ENCODE results near the gene EZR. TPM values are rescaled to one million over a fixed set of nuclear protein-coding genes. Genes with fewer than 3 reads are reported as not detected.

The EZR gene
- polyA plus RNA-seq, 1 donor, result 270 TPM

GRCh38 chr6:158760618-158761250, 58.4 kb downstream of the EZR start:
- Histone ChIP-seq H3K4me3 (ENCODE audit: low read length) (no peak overlapping the region), H3K4me1 (ENCODE audit: control insufficient read depth, insufficient read depth, low read length) (peaks cover 29% of the 10 kb centered on the region), H3K9me3 (ENCODE audit: control insufficient read depth, low read depth, low read length) (peaks cover 13% of the 10 kb centered on the region), H3K36me3 (ENCODE audit: control insufficient read depth, insufficient read depth, low read length) (peaks cover 17% of the 10 kb centered on the region), H3K27ac (ENCODE audit: low read length) (no peak overlapping the region), H3K27me3 (ENCODE audit: control insufficient read depth, insufficient read depth, low read length) (no peaks in the 10 kb centered on the region)
- 60% methylated on average over 1 of the region's 17 CpGs for WGBS (ENCODE audit: insufficient coverage, low lambda C conversion rate)
- peak in 1 of 2 donors; percentile 4 for DNase-seq

DNA sequence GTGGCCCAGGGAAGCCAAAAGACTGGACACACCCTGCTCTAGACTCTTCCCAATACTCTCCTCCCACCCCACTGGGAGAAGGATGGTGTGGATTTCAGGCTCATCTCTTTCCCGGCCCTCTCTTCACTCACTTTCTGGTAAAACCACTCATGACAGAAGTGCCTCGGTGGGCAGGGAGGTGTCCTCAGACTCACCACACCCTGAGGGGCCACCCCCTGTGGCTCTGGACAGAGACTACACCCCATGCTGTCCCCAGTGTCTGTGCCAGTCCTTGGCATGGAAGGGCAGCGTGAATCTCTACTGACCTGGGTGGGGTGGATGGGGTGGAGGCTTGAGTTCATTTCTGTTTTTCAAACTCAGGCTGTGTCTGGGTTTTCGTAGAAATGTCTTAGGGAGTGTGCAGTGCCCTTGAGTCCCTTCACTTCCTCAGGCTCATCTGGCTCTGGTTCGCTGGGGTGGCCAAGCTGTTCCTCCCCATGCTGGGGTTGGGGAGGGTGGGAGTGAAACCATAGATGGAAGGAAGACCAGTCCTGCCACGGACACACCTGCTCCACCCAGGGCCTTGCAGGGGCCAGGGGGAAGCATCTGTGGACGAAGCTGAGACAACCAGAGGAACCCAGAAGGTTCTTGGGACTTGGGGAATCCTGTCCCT, 59.1 kb downstream of the EZR start:
- peak in 1 of 2 donors; percentile 8 for DNase-seq
- no CpG with 5 or more reads among the region's 7 CpGs for WGBS (ENCODE audit: insufficient coverage, low lambda C conversion rate)
- no peaks in the 10 kb centered on the region for H3K27me3 ChIP-seq (ENCODE audit: control insufficient read depth, insufficient read depth, low read length)
- H3K27ac ChIP-seq (ENCODE audit: low read length), result no peak overlapping the region
- H3K4me1 ChIP-seq (ENCODE audit: control insufficient read depth, insufficient read depth, low read length), result peaks cover 28% of the 10 kb centered on the region
- peaks cover 10% of the 10 kb centered on the region for H3K36me3 ChIP-seq (ENCODE audit: control insufficient read depth, insufficient read depth, low read length)
- H3K9me3 ChIP-seq (ENCODE audit: control insufficient read depth, low read depth, low read length), result peaks cover 13% of the 10 kb centered on the region
- H3K4me3 ChIP-seq (ENCODE audit: low read length), result no peak overlapping the region

DNA sequence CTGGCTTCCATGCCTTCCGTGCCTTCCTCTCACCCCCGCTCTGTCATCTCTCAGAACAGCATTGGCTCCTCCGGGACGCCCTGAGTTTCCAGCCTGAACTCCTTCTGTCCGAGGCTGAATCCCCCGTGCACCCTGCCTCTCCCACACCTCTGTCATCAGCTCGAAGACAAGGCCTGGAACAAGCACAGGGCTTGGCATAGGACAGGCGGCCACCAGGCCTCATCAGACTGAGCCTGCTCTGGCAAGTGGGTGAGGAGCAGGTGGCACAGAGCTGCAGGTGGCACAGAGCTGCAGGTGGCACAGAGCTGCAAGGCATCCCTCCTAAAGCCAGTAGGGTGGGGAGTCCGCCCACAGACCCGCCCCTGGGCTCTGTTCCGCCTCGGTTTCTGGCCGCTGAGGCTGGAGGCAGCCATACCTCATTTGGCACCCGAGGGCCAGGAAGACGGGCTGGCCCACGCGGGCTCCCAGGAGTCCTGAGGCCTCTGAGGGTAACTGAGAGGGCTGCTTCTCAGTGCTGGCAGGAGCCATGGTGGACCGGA, 60.2 kb downstream of the EZR start:
- peaks cover 18% of the 10 kb centered on the region for H3K4me1 ChIP-seq (ENCODE audit: control insufficient read depth, insufficient read depth, low read length)
- DNase-seq, result no peak
- H3K36me3 ChIP-seq (ENCODE audit: control insufficient read depth, insufficient read depth, low read length), result no peaks in the 10 kb centered on the region
- H3K27ac ChIP-seq (ENCODE audit: low read length), result no peak overlapping the region
- no peak overlapping the region for H3K4me3 ChIP-seq (ENCODE audit: low read length)
- H3K9me3 ChIP-seq (ENCODE audit: control insufficient read depth, low read depth, low read length), result peaks cover 13% of the 10 kb centered on the region
- H3K27me3 ChIP-seq (ENCODE audit: control insufficient read depth, insufficient read depth, low read length), result no peaks in the 10 kb centered on the region
- WGBS (ENCODE audit: insufficient coverage, low lambda C conversion rate), result no CpG with 5 or more reads among the region's 18 CpGs

DNA sequence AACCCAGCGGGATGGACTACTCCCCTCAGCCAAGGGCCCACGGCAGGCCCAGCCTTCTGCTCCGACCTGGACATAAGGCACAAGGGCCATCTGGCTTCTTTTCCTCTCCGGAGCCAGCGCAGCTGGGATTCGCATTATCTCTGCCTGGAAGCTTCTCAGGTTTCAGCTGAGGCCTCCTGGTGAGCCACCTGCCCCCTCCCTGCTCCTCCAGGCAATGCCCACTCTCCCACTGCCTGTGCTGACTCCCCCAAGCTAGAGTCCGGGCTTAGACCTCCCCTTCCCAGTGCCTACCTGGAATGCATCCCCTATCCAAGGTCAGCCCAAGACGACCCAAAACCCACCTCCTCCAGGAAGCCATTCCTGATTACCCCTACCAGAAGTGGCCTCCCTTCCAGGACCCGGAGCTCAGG, 60.7 kb downstream of the EZR start:
- Histone ChIP-seq H3K36me3 (ENCODE audit: control insufficient read depth, insufficient read depth, low read length) (no peaks in the 10 kb centered on the region), H3K9me3 (ENCODE audit: control insufficient read depth, low read depth, low read length) (peaks cover 13% of the 10 kb centered on the region), H3K27me3 (ENCODE audit: control insufficient read depth, insufficient read depth, low read length) (no peaks in the 10 kb centered on the region), H3K4me3 (ENCODE audit: low read length) (no peak overlapping the region), H3K27ac (ENCODE audit: low read length) (no peak overlapping the region), H3K4me1 (ENCODE audit: control insufficient read depth, insufficient read depth, low read length) (peaks cover 12% of the 10 kb centered on the region)
- DNase-seq, result peak in 1 of 2 donors; percentile 37
- WGBS (ENCODE audit: insufficient coverage, low lambda C conversion rate), result no CpG with 5 or more reads among the region's 9 CpGs

GRCh38 chr6:158757753-158758090, 61.4 kb downstream of the EZR start:
- no CpG with 5 or more reads among the region's 9 CpGs for WGBS (ENCODE audit: insufficient coverage, low lambda C conversion rate)
- H3K4me1 ChIP-seq (ENCODE audit: control insufficient read depth, insufficient read depth, low read length), result peaks cover 10% of the 10 kb centered on the region
- no peak for DNase-seq
- no peak overlapping the region for H3K27ac ChIP-seq (ENCODE audit: low read length)
- H3K4me3 ChIP-seq (ENCODE audit: low read length), result no peak overlapping the region
- no peaks in the 10 kb centered on the region for H3K36me3 ChIP-seq (ENCODE audit: control insufficient read depth, insufficient read depth, low read length)
- no peaks in the 10 kb centered on the region for H3K27me3 ChIP-seq (ENCODE audit: control insufficient read depth, insufficient read depth, low read length)
- peaks cover 13% of the 10 kb centered on the region for H3K9me3 ChIP-seq (ENCODE audit: control insufficient read depth, low read depth, low read length)

GRCh38 chr6:158756977-158757752, 62.0 kb downstream of the EZR start:
- peaks cover 10% of the 10 kb centered on the region for H3K4me1 ChIP-seq (ENCODE audit: control insufficient read depth, insufficient read depth, low read length)
- H3K27me3 ChIP-seq (ENCODE audit: control insufficient read depth, insufficient read depth, low read length), result no peaks in the 10 kb centered on the region
- H3K27ac ChIP-seq (ENCODE audit: low read length), result no peak overlapping the region
- peaks cover 10% of the 10 kb centered on the region for H3K9me3 ChIP-seq (ENCODE audit: control insufficient read depth, low read depth, low read length)
- WGBS (ENCODE audit: insufficient coverage, low lambda C conversion rate), result no CpG with 5 or more reads among the region's 25 CpGs
- H3K4me3 ChIP-seq (ENCODE audit: low read length), result no peak overlapping the region
- no peak for DNase-seq
- H3K36me3 ChIP-seq (ENCODE audit: control insufficient read depth, insufficient read depth, low read length), result no peaks in the 10 kb centered on the region

GRCh38 chr6:158756126-158756525, 63.0 kb downstream of the EZR start:
- no peak overlapping the region for H3K4me3 ChIP-seq (ENCODE audit: low read length)
- WGBS (ENCODE audit: insufficient coverage, low lambda C conversion rate), result no CpG with 5 or more reads among the region's 9 CpGs
- H3K36me3 ChIP-seq (ENCODE audit: control insufficient read depth, insufficient read depth, low read length), result no peaks in the 10 kb centered on the region
- no peak overlapping the region for H3K27ac ChIP-seq (ENCODE audit: low read length)
- no peaks in the 10 kb centered on the region for H3K27me3 ChIP-seq (ENCODE audit: control insufficient read depth, insufficient read depth, low read length)
- peaks cover 2% of the 10 kb centered on the region for H3K9me3 ChIP-seq (ENCODE audit: control insufficient read depth, low read depth, low read length)
- H3K4me1 ChIP-seq (ENCODE audit: control insufficient read depth, insufficient read depth, low read length), result peaks cover 18% of the 10 kb centered on the region
- DNase-seq, result peak in 1 of 2 donors; percentile 10

GRCh38 chr6:158755636-158756035, 63.5 kb downstream of the EZR start:
- H3K36me3 ChIP-seq (ENCODE audit: control insufficient read depth, insufficient read depth, low read length), result no peaks in the 10 kb centered on the region
- no peaks in the 10 kb centered on the region for H3K27me3 ChIP-seq (ENCODE audit: control insufficient read depth, insufficient read depth, low read length)
- H3K27ac ChIP-seq (ENCODE audit: low read length), result no peak overlapping the region
- no peak for DNase-seq
- no peak overlapping the region for H3K4me3 ChIP-seq (ENCODE audit: low read length)
- WGBS (ENCODE audit: insufficient coverage, low lambda C conversion rate), result no CpG with 5 or more reads among the region's 13 CpGs
- no peaks in the 10 kb centered on the region for H3K9me3 ChIP-seq (ENCODE audit: control insufficient read depth, low read depth, low read length)
- peaks cover 21% of the 10 kb centered on the region for H3K4me1 ChIP-seq (ENCODE audit: control insufficient read depth, insufficient read depth, low read length)

DNA sequence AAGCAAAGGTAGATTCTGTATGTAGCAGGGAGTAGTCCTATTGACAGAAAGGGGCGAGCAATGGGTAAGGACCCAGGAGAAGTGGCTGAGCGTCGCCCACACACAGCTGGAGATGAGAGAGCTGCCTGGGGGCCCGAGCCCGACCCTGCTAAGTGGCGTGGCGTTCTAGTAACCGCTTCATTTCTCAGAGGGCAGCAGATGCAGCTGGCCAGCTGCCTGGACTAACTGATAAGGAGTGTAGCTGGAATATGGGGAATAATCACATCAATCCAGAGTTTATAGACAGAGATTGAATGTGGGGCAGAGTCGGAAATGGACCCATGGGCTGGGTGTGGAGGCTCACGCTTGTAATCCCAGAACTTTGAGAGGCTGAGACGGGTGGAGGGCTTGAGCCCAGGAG, 64.4 kb downstream of the EZR start:
- peaks cover 21% of the 10 kb centered on the region for H3K4me1 ChIP-seq (ENCODE audit: control insufficient read depth, insufficient read depth, low read length)
- no CpG with 5 or more reads among the region's 11 CpGs for WGBS (ENCODE audit: insufficient coverage, low lambda C conversion rate)
- no peak overlapping the region for H3K4me3 ChIP-seq (ENCODE audit: low read length)
- no peaks in the 10 kb centered on the region for H3K27me3 ChIP-seq (ENCODE audit: control insufficient read depth, insufficient read depth, low read length)
- H3K9me3 ChIP-seq (ENCODE audit: control insufficient read depth, low read depth, low read length), result no peaks in the 10 kb centered on the region
- H3K36me3 ChIP-seq (ENCODE audit: control insufficient read depth, insufficient read depth, low read length), result no peaks in the 10 kb centered on the region
- H3K27ac ChIP-seq (ENCODE audit: low read length), result no peak overlapping the region
- DNase-seq, result no peak

GRCh38 chr6:158753811-158754210, 65.4 kb downstream of the EZR start:
- no peak for DNase-seq
- peaks cover 21% of the 10 kb centered on the region for H3K4me1 ChIP-seq (ENCODE audit: control insufficient read depth, insufficient read depth, low read length)
- WGBS (ENCODE audit: insufficient coverage, low lambda C conversion rate), result no CpG with 5 or more reads among the region's 9 CpGs
- no peak overlapping the region for H3K27ac ChIP-seq (ENCODE audit: low read length)
- no peak overlapping the region for H3K4me3 ChIP-seq (ENCODE audit: low read length)
- no peaks in the 10 kb centered on the region for H3K27me3 ChIP-seq (ENCODE audit: control insufficient read depth, insufficient read depth, low read length)
- no peaks in the 10 kb centered on the region for H3K9me3 ChIP-seq (ENCODE audit: control insufficient read depth, low read depth, low read length)
- H3K36me3 ChIP-seq (ENCODE audit: control insufficient read depth, insufficient read depth, low read length), result no peaks in the 10 kb centered on the region

Data from large intestine (tissue), 3 donors.